Suprapubic skin (tissue), 4 donors: ENCODE results near the gene CADM2. TPM values are rescaled to one million over a fixed set of nuclear protein-coding genes. Genes with fewer than 3 reads are reported as not detected.

Experiments
- DNase-seq, 2 donors: peaks; one replicate each; pipeline ENCODE4 v3.0.0-alpha.2; 2019; ENCODE audit warnings: low spot score in 2 of 2
- H3K27ac ChIP-seq: fragments of 200-600 bp; sonication (generic); one replicate; pipeline ENCODE4 v1.5.1; 2019
- H3K27me3 ChIP-seq: fragments of 200-600 bp; sonication (generic); one replicate; pipeline ENCODE4 v1.5.1; 2019
- H3K36me3 ChIP-seq: fragments of 200-600 bp; sonication (generic); one replicate; pipeline ENCODE4 v1.5.1; 2019
- H3K4me1 ChIP-seq: fragments of 200-600 bp; sonication (generic); one replicate; pipeline ENCODE4 v1.5.1; 2019
- H3K4me3 ChIP-seq: fragments of 200-600 bp; sonication (generic); one replicate; pipeline ENCODE4 v1.5.1; 2019; ENCODE audit warnings: mild to moderate bottlenecking
- H3K9me3 ChIP-seq: fragments of 200-600 bp; sonication (generic); one replicate; pipeline ENCODE4 v1.5.1; 2019
- EP300 ChIP-seq: sonication (generic); formaldehyde crosslinking; IDR thresholded peaks from one replicate; pipeline ENCODE4 v1.6.1; 2017; ENCODE audit warnings: antibody characterized with exemption
- POLR2A ChIP-seq, 2 donors: fragments of 450-650 bp; IDR thresholded peaks; one replicate each; pipeline ENCODE4 v1.6.1; 2017; ENCODE audit warnings: antibody characterized with exemption in 2 of 2, mild to moderate bottlenecking in 2 of 2, moderate library complexity in 2 of 2
- POLR2AphosphoS5 ChIP-seq, 3 donors: sonication (generic); formaldehyde crosslinking; IDR thresholded peaks; one replicate each; pipeline ENCODE4 v1.6.1; 2017; ENCODE audit warnings: antibody characterized with exemption in 3 of 3
- WGBS: methylation state at CpG from one replicate; pipeline ENCODE4 v1.1.5; 2018; 5-methylcytosine and 5-hydroxymethylcytosine counted together
- total RNA-seq, 4 donors: library from RNA; depleted of rRNA; stranded (reverse); fragments of >200 nt; gene quantifications; one replicate each; pipeline ENCODE4 v1.1.0, GENCODE V29; 2016
- TF ChIP-seq, protein P1 (sequence below), 2 donors: fragments of 200-600 bp in 1 of 2; fragments of 450-650 bp in 1 of 2; sonication (generic) in 1 of 2; IDR thresholded peaks; one replicate each; pipeline ENCODE4 v1.5.1; 2016 to 2019; ENCODE audit warnings: antibody characterized with exemption in 2 of 2, mild to moderate bottlenecking in 1 of 2, moderate library complexity in 1 of 2

CADM2 gene
- total RNA-seq, 4 donors from 2014 or later: 0.68 to 2.8 (median 1.4) TPM

GRCh38 chr3:85182975-85183752 is 224.4 kb downstream of the CADM2 start:
- DNase-seq: no peak
- no peaks in the 10 kb centered on the region for H3K27me3 ChIP-seq
- H3K36me3 ChIP-seq: no peaks in the 10 kb centered on the region
- TF ChIP-seq POLR2AphosphoS5 (IDR thresholded peaks at IDR 0.05): no peak
- TF ChIP-seq, protein P1, sequence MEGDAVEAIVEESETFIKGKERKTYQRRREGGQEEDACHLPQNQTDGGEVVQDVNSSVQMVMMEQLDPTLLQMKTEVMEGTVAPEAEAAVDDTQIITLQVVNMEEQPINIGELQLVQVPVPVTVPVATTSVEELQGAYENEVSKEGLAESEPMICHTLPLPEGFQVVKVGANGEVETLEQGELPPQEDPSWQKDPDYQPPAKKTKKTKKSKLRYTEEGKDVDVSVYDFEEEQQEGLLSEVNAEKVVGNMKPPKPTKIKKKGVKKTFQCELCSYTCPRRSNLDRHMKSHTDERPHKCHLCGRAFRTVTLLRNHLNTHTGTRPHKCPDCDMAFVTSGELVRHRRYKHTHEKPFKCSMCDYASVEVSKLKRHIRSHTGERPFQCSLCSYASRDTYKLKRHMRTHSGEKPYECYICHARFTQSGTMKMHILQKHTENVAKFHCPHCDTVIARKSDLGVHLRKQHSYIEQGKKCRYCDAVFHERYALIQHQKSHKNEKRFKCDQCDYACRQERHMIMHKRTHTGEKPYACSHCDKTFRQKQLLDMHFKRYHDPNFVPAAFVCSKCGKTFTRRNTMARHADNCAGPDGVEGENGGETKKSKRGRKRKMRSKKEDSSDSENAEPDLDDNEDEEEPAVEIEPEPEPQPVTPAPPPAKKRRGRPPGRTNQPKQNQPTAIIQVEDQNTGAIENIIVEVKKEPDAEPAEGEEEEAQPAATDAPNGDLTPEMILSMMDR (IDR thresholded peaks at IDR 0.05): no peak
- TF ChIP-seq EP300: no peak
- no peak for TF ChIP-seq POLR2A (IDR thresholded peaks at IDR 0.05)
- WGBS: 70% methylated on average over 3 of the region's 3 CpGs
- H3K4me3 ChIP-seq: no peak overlapping the region
- no peak overlapping the region for H3K27ac ChIP-seq
- H3K9me3 ChIP-seq: no peaks in the 10 kb centered on the region
- H3K4me1 ChIP-seq: no peaks in the 10 kb centered on the region

DNA sequence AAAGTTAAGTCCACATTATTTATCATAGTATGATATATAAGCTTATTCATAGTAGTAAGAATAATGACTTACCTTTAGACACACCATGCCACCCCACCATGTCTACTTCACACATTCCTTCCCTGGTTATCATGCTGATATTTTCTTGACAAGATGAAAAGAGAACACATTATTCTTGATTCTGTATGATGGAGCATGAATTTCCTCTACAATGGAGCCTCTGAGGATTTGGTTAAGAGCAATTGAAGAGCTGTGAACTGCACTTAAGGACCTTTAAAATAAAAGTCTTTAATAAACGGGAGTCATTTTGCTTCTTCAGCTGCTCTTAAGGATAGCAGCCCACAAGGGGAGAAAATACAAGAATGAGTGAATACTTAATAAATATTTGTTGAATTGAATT is 226.7 kb downstream of the CADM2 start:
- Histone ChIP-seq H3K27ac (no peak overlapping the region), H3K4me3 (no peak overlapping the region), H3K27me3 (no peaks in the 10 kb centered on the region), H3K36me3 (no peaks in the 10 kb centered on the region), H3K4me1 (no peaks in the 10 kb centered on the region), H3K9me3 (no peaks in the 10 kb centered on the region)
- WGBS: 62% methylated on average over 1 of the region's 1 CpG
- DNase-seq: no peak
- TF ChIP-seq EP300 (no peak), POLR2A (IDR thresholded peaks at IDR 0.05) (no peak), POLR2AphosphoS5 (IDR thresholded peaks at IDR 0.05) (no peak)
- TF ChIP-seq, protein P1 (IDR thresholded peaks at IDR 0.05): no peak

DNA sequence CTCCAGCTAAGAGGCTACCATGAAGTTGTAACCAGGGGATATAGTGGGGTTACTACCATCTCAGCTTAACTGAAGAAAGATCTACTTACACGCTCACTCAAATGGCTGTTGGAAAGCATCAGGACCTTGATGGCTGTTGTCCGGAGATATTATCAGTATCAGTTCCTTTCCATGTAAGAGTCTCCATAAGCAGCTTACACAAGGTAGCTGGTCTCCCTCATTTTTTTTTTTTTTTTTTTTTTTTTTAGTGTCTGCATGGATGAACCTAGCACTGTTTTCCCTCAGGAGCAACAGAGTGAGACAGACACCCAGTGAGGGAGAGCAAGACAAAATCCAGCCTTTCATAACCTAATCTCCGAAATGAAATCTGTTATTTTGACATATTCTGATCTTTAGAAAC is 230.9 kb downstream of the CADM2 start:
- H3K27ac ChIP-seq: no peak overlapping the region
- WGBS: 87% methylated on average over 3 of the region's 3 CpGs
- TF ChIP-seq POLR2AphosphoS5 (IDR thresholded peaks at IDR 0.05): no peak
- no peak for TF ChIP-seq POLR2A (IDR thresholded peaks at IDR 0.05)
- TF ChIP-seq EP300: no peak
- TF ChIP-seq, protein P1 (IDR thresholded peaks at IDR 0.05): no peak
- no peaks in the 10 kb centered on the region for H3K9me3 ChIP-seq
- no peak for DNase-seq
- no peaks in the 10 kb centered on the region for H3K4me1 ChIP-seq
- H3K36me3 ChIP-seq: no peaks in the 10 kb centered on the region
- no peaks in the 10 kb centered on the region for H3K27me3 ChIP-seq
- H3K4me3 ChIP-seq: no peak overlapping the region

- no peaks in the 10 kb centered on the region for H3K27me3 ChIP-seq
- TF ChIP-seq POLR2AphosphoS5 (IDR thresholded peaks at IDR 0.05) (no peak), POLR2A (IDR thresholded peaks at IDR 0.05) (no peak), EP300 (no peak)
- TF ChIP-seq, protein P1 (IDR thresholded peaks at IDR 0.05): no peak
- H3K36me3 ChIP-seq: no peaks in the 10 kb centered on the region
- no peaks in the 10 kb centered on the region for H3K4me1 ChIP-seq
- H3K9me3 ChIP-seq: no peaks in the 10 kb centered on the region
- no peak overlapping the region for H3K27ac ChIP-seq
- H3K4me3 ChIP-seq: no peak overlapping the region
- DNase-seq: no peak
- WGBS: 92% methylated on average over 2 of the region's 2 CpGs
Measured at GRCh38 chr3:85193565-85193964, 234.8 kb downstream of the CADM2 start.

DNA sequence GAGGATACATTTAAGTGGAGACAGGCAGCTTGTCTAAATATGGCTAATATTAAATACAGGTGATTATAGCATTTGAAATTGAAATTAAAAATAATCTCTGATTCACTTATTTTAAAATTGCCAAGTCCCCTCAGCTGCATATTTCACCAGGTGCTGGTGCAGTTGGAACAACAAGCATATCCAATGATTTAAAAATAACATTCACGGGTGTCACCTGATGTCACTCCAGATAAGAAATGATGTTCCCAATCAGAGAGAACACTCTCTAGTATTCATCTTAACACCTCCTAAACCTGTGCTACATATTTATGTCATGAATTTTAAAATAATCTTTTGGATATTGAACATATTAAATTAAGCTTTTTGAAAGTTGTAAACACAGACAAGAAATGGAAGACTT is 249.9 kb downstream of the CADM2 start:
- Histone ChIP-seq H3K27me3 (no peaks in the 10 kb centered on the region), H3K27ac (no peak overlapping the region), H3K4me1 (no peaks in the 10 kb centered on the region), H3K4me3 (no peak overlapping the region), H3K36me3 (no peaks in the 10 kb centered on the region), H3K9me3 (no peaks in the 10 kb centered on the region)
- TF ChIP-seq POLR2AphosphoS5 (IDR thresholded peaks at IDR 0.05) (no peak), EP300 (no peak), POLR2A (IDR thresholded peaks at IDR 0.05) (no peak)
- TF ChIP-seq, protein P1 (IDR thresholded peaks at IDR 0.05): no peak
- 47% methylated on average over 1 of the region's 1 CpG for WGBS
- no peak for DNase-seq
